ENCODE data around the gene ETS1.

- TF ChIP-seq EZH2 (optimal IDR thresholded peaks at IDR 0.05; ENCODE audit: low read depth, low read length) (no peak), CTCF (IDR thresholded peaks at IDR 0.05; ENCODE audit: low read length) (no peak)
Observed at GRCh38 chr11:128573638-128574037, 13.7 kb downstream of the ETS1 start.

All from MM.1S (cell line).